ENCODE measurements around the gene ZNF511.
"Not testable (repeated sequence)": the region's sequence is repeated elsewhere in the genome, so short reads cannot be mapped to it uniquely, and the experiment has no call there.

Gene ZNF511

GRCh38 chr10:133314911-133315310 lies 6.2 kb downstream of the ZNF511 start:
- no peak for DNase-seq (ENCODE audit: low read depth)

- DNase-seq (ENCODE audit: low read depth) = peak; percentile 32
These were observed 7.1 kb downstream of the ZNF511 start for GRCh38 chr10:133315847-133316246.

- no peak for DNase-seq (ENCODE audit: low read depth)
These were observed 7.6 kb downstream of the ZNF511 start for GRCh38 chr10:133316266-133316665.

GRCh38 chr10:133316732-133317131 lies 8.0 kb downstream of the ZNF511 start:
- no peak for DNase-seq (ENCODE audit: low read depth)

GRCh38 chr10:133318494-133319127 lies 9.9 kb downstream of the ZNF511 start:
- peak; percentile 52 for DNase-seq (ENCODE audit: low read depth)

GRCh38 chr10:133320852-133321422 lies 12.2 kb downstream of the ZNF511 start:
- DNase-seq (ENCODE audit: low read depth) = not testable (repeated sequence)

- DNase-seq (ENCODE audit: low read depth) = not testable (repeated sequence)
These were observed 13.5 kb downstream of the ZNF511 start for GRCh38 chr10:133322064-133322709.

- peak; percentile 71 for DNase-seq (ENCODE audit: low read depth)
These were observed 15.6 kb downstream of the ZNF511 start for GRCh38 chr10:133324198-133324792.

GRCh38 chr10:133324857-133325260 lies 16.1 kb downstream of the ZNF511 start:
- DNase-seq (ENCODE audit: low read depth) = no peak

GRCh38 chr10:133325440-133326222 lies 16.9 kb downstream of the ZNF511 start:
- DNase-seq (ENCODE audit: low read depth) = peak; percentile 31

GRCh38 chr10:133326223-133326551 lies 17.5 kb downstream of the ZNF511 start:
- DNase-seq (ENCODE audit: low read depth) = no peak

- no peak for DNase-seq (ENCODE audit: low read depth)
These were observed 18.3 kb downstream of the ZNF511 start for GRCh38 chr10:133326745-133327650.

GRCh38 chr10:133327651-133328357 lies 19.1 kb downstream of the ZNF511 start:
- DNase-seq (ENCODE audit: low read depth) = peak; percentile 18

GRCh38 chr10:133328358-133329343 lies 19.9 kb downstream of the ZNF511 start:
- no peak for DNase-seq (ENCODE audit: low read depth)

- peak; percentile 85 for DNase-seq (ENCODE audit: low read depth)
These were observed 20.9 kb downstream of the ZNF511 start for GRCh38 chr10:133329491-133330202.

- DNase-seq (ENCODE audit: low read depth) = no peak
These were observed 24.4 kb downstream of the ZNF511 start for GRCh38 chr10:133332936-133333699.

GRCh38 chr10:133334503-133335245 lies 26.0 kb downstream of the ZNF511 start:
- DNase-seq (ENCODE audit: low read depth) = no peak

Measured in EH (cell line).